GM12878 (cell line): ENCODE data around the gene ANO8. TPM values are rescaled to one million over a fixed set of nuclear protein-coding genes. Genes with fewer than 3 reads are reported as not detected.

ENCODE experiments used
- E2F8 ChIP-seq: fragments of 450-650 bp; IDR thresholded peaks from 2 replicates; pipeline ENCODE4 v1.6.1; 2018; ENCODE audit warnings: mild to moderate bottlenecking, low read depth, moderate library complexity; ENCODE audit not compliant: partially characterized antibody
- ELK1 ChIP-seq: IDR thresholded peaks from 2 replicates; pipeline ENCODE4 v1.6.1; 2012; ENCODE audit warnings: low read depth, low read length, improper control_type of control experiment
- FOXK2 ChIP-seq: fragments of 450-650 bp; IDR thresholded peaks from 2 replicates; pipeline ENCODE4 v1.6.1; 2017; ENCODE audit warnings: mild to moderate bottlenecking, moderate library complexity
- HCFC1 ChIP-seq: fragments of 150-350 bp; IDR thresholded peaks from 2 replicates; pipeline ENCODE4 v1.6.1; 2014; ENCODE audit warnings: low read length
- JUND ChIP-seq: IDR thresholded peaks from 2 replicates; pipeline ENCODE4 v1.6.1; 2012; ENCODE audit warnings: low read depth, mild to moderate bottlenecking, low read length, improper control_type of control experiment, moderate library complexity
- POU2F2 ChIP-seq: IDR thresholded peaks from 3 replicates; pipeline ENCODE4 v1.6.1; 2011; ENCODE audit warnings: low read depth, mild to moderate bottlenecking, low read length, borderline replicate concordance
- RB1 ChIP-seq: fragments of 450-650 bp; formaldehyde crosslinking; IDR thresholded peaks from 2 replicates; pipeline ENCODE4 v1.6.1; 2017; ENCODE audit warnings: mild to moderate bottlenecking, borderline replicate concordance
- SIN3A ChIP-seq: IDR thresholded peaks from 2 replicates; pipeline ENCODE4 v1.6.1; 2012; ENCODE audit warnings: low read depth, low read length, improper control_type of control experiment
- USF1 ChIP-seq: IDR thresholded peaks from 2 replicates; pipeline ENCODE4 v1.6.1; 2011; ENCODE audit warnings: borderline replicate concordance, low read depth, mild to moderate bottlenecking, moderate library complexity, mixed read lengths, low read length; ENCODE audit not compliant: insufficient read depth; ENCODE audit errors: extremely low read length
- ZNF217 ChIP-seq: fragments of 450-650 bp; IDR thresholded peaks from 2 replicates; pipeline ENCODE4 v1.6.1; 2017; ENCODE audit warnings: antibody characterized with exemption, mild to moderate bottlenecking
- ZZZ3 ChIP-seq: IDR thresholded peaks from 2 replicates; pipeline ENCODE4 v1.6.1; 2011; ENCODE audit warnings: low read depth; ENCODE audit not compliant: control insufficient read depth, insufficient read length
- polyA plus RNA-seq, 11 experiments: library from polyadenylated mRNA; depleted of rRNA in 4 of 11; unstranded in 6 of 11; stranded (reverse) in 5 of 11; fragments of >200 nt; fragmentation: Nextera tagmentation in 4 of 11; fragmentation: Illumina TruSeq in 1 of 11; extraction: Ambion mirVana in 4 of 11; extraction: Trizol in 1 of 11; gene quantifications; 1 replicate in 1 of 11; 2 replicates in 10 of 11; pipeline versions ENCODE4 v1.2.1 to v1.2.3, GENCODE V29; 2011 to 2016; ENCODE audit warnings: inconsistent platforms in 2 of 11, missing spikeins in 2 of 11, low read depth in 1 of 11
- total RNA-seq, 4 experiments: library from RNA; depleted of rRNA in 3 of 4; stranded (reverse); fragments of >200 nt in 3 of 4; fragmentation: Illumina TruSeq in 1 of 4; extraction: Trizol in 1 of 4; gene quantifications; 2 replicates each; pipeline versions ENCODE4 v1.2.1 to v1.2.3, GENCODE V29; 2013 to 2021
- TF ChIP-seq, protein P1 (sequence below): fragments of 450-650 bp; formaldehyde crosslinking; IDR thresholded peaks from 2 replicates; pipeline ENCODE4 v1.5.0; 2022; ENCODE audit warnings: mild to moderate bottlenecking, missing genetic modification characterization
- TF ChIP-seq, protein P2 (sequence below): fragments of 450-650 bp; IDR thresholded peaks from 2 replicates; pipeline ENCODE4 v1.6.1; 2017; ENCODE audit warnings: mild to moderate bottlenecking, low read depth, inconsistent platforms; ENCODE audit not compliant: poor library complexity, severe bottlenecking
- TF ChIP-seq, protein P3 (sequence below): fragments of 450-650 bp; formaldehyde crosslinking; IDR thresholded peaks from 2 replicates; pipeline ENCODE4 v1.4.0; 2022; ENCODE audit warnings: mild to moderate bottlenecking, moderate library complexity

The ANO8 gene
- total and polyA plus RNA-seq, 10 of the 15 experiments (the other 5 are each of a cell fraction or from before 2014, with no cell fraction given) = 0.04 to 6.7 (median 1.1) TPM

DNA sequence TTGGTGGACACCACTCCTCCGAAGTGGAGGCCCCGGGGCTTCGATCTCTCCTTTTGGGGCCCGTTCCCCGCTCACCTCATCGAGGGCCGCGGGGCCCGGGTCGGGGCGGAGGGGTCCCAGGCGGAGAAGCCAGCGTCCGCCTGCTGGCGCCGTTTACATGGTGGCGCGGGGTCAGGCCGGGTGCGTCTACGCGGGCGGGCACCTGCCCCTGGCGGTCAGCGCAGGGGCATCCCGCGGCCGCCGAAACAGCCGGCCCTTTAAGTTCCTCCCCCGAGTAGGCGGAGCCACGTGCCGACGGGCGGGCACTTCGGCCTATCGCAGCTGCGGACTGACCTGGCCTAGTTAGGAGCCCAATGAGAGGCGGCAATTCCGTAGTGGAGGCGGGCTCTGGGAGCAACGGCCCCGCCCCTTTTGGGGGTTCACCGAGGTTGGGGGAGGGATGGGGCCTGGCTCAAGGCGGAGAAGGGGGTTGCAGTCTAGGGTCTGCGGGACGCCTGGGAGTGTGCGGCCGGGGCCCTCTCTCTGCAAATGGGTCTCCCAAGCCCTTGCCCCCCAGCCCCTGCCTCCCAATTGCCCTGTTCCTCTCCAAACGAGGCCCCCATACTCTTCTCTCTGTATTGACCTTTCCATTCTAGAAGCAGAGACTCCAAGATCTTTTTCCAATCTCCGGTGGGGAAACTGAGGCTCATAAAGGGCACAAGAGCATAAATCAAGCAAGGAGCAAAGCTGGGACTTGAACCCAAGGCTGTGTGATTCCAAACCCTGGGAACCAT lies 31.3 kb downstream of the ANO8 start, which contains the start of gene ABHD8 (continued):
- no peak for TF ChIP-seq ELK1
- TF ChIP-seq USF1 = peak; percentile 74
- TF ChIP-seq, protein P1, sequence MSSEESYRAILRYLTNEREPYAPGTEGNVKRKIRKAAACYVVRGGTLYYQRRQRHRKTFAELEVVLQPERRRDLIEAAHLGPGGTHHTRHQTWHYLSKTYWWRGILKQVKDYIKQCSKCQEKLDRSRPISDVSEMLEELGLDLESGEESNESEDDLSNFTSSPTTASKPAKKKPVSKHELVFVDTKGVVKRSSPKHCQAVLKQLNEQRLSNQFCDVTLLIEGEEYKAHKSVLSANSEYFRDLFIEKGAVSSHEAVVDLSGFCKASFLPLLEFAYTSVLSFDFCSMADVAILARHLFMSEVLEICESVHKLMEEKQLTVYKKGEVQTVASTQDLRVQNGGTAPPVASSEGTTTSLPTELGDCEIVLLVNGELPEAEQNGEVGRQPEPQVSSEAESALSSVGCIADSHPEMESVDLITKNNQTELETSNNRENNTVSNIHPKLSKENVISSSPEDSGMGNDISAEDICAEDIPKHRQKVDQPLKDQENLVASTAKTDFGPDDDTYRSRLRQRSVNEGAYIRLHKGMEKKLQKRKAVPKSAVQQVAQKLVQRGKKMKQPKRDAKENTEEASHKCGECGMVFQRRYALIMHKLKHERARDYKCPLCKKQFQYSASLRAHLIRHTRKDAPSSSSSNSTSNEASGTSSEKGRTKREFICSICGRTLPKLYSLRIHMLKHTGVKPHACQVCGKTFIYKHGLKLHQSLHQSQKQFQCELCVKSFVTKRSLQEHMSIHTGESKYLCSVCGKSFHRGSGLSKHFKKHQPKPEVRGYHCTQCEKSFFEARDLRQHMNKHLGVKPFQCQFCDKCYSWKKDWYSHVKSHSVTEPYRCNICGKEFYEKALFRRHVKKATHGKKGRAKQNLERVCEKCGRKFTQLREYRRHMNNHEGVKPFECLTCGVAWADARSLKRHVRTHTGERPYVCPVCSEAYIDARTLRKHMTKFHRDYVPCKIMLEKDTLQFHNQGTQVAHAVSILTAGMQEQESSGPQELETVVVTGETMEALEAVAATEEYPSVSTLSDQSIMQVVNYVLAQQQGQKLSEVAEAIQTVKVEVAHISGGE = no peak
- TF ChIP-seq JUND = no peak
- no peak for TF ChIP-seq E2F8
- TF ChIP-seq ZZZ3 = no peak
- TF ChIP-seq RB1 = peak; percentile 70; the same call in 1 of the 2 replicates
- TF ChIP-seq, protein P2, sequence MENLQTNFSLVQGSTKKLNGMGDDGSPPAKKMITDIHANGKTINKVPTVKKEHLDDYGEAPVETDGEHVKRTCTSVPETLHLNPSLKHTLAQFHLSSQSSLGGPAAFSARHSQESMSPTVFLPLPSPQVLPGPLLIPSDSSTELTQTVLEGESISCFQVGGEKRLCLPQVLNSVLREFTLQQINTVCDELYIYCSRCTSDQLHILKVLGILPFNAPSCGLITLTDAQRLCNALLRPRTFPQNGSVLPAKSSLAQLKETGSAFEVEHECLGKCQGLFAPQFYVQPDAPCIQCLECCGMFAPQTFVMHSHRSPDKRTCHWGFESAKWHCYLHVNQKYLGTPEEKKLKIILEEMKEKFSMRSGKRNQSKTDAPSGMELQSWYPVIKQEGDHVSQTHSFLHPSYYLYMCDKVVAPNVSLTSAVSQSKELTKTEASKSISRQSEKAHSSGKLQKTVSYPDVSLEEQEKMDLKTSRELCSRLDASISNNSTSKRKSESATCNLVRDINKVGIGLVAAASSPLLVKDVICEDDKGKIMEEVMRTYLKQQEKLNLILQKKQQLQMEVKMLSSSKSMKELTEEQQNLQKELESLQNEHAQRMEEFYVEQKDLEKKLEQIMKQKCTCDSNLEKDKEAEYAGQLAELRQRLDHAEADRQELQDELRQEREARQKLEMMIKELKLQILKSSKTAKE = no peak
- 0 out of 2 replicates have a peak, but pooled peaks have one; percentile 21 for TF ChIP-seq HCFC1
- no peak for TF ChIP-seq FOXK2
- no peak for TF ChIP-seq ZNF217
- TF ChIP-seq SIN3A = peak; percentile 61; the same call in 1 of the 2 replicates
- no peak; the same call in 2 of the 3 replicates for TF ChIP-seq POU2F2
- TF ChIP-seq, protein P3, sequence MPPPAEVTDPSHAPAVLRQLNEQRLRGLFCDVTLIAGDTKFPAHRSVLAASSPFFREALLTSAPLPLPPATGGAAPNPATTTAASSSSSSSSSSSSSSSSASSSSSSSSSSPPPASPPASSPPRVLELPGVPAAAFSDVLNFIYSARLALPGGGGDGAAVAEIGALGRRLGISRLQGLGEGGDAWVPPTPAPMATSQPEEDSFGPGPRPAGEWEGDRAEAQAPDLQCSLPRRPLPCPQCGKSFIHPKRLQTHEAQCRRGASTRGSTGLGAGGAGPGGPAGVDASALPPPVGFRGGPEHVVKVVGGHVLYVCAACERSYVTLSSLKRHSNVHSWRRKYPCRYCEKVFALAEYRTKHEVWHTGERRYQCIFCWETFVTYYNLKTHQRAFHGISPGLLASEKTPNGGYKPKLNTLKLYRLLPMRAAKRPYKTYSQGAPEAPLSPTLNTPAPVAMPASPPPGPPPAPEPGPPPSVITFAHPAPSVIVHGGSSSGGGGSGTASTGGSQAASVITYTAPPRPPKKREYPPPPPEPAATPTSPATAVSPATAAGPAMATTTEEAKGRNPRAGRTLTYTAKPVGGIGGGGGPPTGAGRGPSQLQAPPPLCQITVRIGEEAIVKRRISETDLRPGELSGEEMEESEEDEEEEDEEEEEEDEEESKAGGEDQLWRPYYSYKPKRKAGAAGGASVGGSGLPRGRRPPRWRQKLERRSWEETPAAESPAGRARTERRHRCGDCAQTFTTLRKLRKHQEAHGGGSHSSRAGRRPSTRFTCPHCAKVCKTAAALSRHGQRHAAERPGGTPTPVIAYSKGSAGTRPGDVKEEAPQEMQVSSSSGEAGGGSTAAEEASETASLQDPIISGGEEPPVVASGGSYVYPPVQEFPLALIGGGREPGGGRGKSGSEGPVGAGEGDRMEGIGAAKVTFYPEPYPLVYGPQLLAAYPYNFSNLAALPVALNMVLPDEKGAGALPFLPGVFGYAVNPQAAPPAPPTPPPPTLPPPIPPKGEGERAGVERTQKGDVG (CRISPR knock-in tag) = no peak
